ENCODE measurements around the gene SETD4. TPM values are rescaled to one million over a fixed set of nuclear protein-coding genes. Genes with fewer than 3 reads are reported as not detected.

Gene SETD4
- total RNA-seq, 2 experiments from 2014 or later = 11.0 to 17.6 TPM

DNA sequence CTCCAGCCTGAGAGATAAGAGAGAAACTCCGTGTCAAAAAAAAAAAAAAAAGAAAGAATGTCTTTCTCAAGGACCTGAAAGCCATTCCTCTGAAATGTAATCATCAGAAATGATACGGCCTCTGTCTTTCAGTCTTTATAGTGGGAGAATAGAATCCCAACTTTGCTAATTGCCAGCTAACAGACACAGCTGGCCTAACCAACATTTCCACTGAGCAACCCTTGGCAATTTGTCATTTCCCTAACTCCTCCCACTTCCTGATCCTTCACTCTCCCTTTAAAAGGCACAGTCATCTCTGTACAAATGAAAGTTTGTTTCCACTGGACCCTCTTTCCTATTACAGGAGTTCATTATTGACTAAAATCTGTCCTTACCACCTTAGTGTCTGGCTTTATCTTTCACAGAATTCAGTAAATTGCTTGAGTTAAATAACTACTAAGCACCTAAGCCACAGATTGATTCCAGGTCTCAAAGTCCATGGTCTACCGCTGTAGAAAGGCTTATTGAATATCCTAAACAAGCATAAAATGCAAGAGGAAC is 5.2 kb upstream of the SETD4 start:
- intact Hi-C loops (cut with DNase I, micrococcal nuclease) = loop anchor here in 1 of 2 experiments (1.0 to 10.0 kb wide), 3 partner anchors 39 to 1448 kb away; partner anchors contain the start of genes DYRK1A and RCAN1
- Mint-ChIP-seq H3K4me1 (peaks cover 22% of the 10 kb centered on the region), H3K9me3 (ENCODE audit: low read depth) (peaks cover 6% of the 10 kb centered on the region), H3K36me3 (ENCODE audit: low read depth) (peaks cover 14% of the 10 kb centered on the region), H3K4me3 (no peak overlapping the region), H3K27ac (no peak overlapping the region), H3K27me3 (no peaks in the 10 kb centered on the region)
- DNase-seq (peak; percentile 58), ATAC-seq (peak; percentile 35)
- ChIA-PET POLR2A (interaction anchor here (0.5 kb wide), 1 partner anchor 10 kb away, joined by 3 read pairs; no protein-coding TSS in a partner anchor), CTCF (interaction anchor here (0.6 kb wide), 1 partner anchor 922 kb away, joined by 4 read pairs; no protein-coding TSS in a partner anchor)

DNA sequence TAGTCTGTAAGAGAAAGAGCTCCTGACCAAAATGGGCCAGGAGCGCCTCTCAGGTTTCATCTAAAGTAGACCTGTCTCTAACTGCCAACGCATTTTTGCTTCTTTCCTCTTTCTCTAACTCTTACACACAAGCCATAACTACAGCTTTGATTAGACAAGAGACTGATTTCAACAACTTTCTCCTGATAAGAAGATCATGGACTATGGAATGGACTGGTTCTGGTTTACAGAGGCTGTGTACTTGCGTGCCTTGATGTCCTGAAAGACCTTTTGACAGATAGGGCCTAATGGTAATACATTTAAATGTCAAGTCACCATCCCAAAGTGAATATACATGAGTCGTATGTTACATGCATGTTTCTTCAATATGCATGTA is 3.7 kb upstream of the SETD4 start:
- Mint-ChIP-seq H3K9me3 (ENCODE audit: low read depth) (peaks cover 4% of the 10 kb centered on the region), H3K27ac (no peak overlapping the region), H3K36me3 (ENCODE audit: low read depth) (peaks cover 4% of the 10 kb centered on the region), H3K4me1 (peaks cover 13% of the 10 kb centered on the region), H3K4me3 (no peak overlapping the region), H3K27me3 (no peaks in the 10 kb centered on the region)
- intact Hi-C loops (cut with DNase I, micrococcal nuclease) = loop anchor here in 1 of 2 experiments (5.0 to 10.0 kb wide), 2 partner anchors 1008 to 1301 kb away; partner anchors contain the start of genes DYRK1A, PIGP and TTC3
- POLR2A ChIA-PET = no interaction called here
- CTCF ChIA-PET = interaction anchor here (2.1 kb wide), 1 partner anchor 9 kb away, joined by 6 read pairs; no protein-coding TSS in a partner anchor
- ATAC-seq (no peak), DNase-seq (no peak)

DNA sequence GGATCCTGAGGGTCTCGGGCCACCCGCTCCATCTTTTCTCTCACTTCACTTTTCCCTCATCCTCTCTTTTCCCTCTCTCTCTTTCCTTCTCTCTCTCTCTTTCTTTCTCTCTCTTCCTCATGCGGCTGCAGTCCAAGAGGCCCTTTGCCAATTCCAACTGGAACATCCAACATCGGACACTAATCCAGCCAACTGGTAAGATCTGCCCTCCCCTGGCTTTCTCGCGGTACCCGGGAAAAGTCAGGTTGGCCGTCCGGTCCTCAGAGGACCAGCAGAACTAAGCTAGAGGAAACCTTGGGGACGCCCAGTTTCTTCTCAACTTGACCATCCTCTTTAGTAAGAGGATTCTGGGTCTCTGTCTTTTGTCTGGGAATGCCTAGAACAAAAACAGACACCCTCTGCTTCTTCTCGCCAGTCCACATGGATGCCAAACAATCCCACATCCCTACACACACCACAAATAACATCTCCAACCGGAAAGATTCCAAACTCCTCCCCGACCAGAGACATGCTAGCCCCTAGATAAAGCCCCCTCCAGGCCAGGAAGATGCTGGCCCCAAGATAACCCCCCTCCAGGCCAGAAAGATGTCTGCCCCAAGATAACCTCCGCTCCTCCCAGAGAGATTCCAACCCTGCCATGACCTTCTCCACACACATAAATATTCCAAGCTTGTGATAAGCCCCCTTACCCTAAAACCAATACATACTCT is 3.2 kb upstream of the SETD4 start:
- POLR2A ChIA-PET = no interaction called here
- DNase-seq (no peak), ATAC-seq (no peak)
- H3K9me3 Mint-ChIP-seq (ENCODE audit: low read depth) = no peaks in the 10 kb centered on the region
- CTCF ChIA-PET = interaction anchor here (2.1 kb wide), 1 partner anchor 9 kb away, joined by 6 read pairs; no protein-coding TSS in a partner anchor
- intact Hi-C loops (cut with DNase I, micrococcal nuclease) = loop anchor here in 1 of 2 experiments (5.0 to 10.0 kb wide), 2 partner anchors 1009 to 1301 kb away; partner anchors contain the start of genes DYRK1A, PIGP and TTC3
- no peaks in the 10 kb centered on the region for H3K27me3 Mint-ChIP-seq
- H3K36me3 Mint-ChIP-seq (ENCODE audit: low read depth) = peaks cover 4% of the 10 kb centered on the region
- H3K27ac Mint-ChIP-seq = no peak overlapping the region
- H3K4me1 Mint-ChIP-seq = peaks cover 15% of the 10 kb centered on the region
- no peak overlapping the region for H3K4me3 Mint-ChIP-seq

DNA sequence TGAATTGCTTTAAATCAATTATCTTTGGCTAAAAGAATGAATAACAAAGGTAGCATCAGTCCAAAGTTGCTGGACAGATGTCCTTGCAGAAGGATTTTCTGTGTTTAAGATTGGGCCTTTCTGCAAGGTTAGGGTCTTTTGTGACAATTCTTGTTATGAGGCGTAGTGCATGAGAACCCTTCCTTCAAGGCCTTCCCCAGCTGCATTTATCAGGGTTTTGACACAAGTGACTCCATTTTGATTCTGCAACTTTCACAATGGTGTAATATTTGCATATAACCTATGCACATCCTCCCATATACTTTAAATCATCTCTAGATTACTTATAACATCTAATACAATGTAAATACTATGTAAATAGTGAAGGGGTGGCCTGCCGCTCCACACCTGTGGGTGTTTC is 1.1 kb upstream of the SETD4 start:
- H3K4me1 Mint-ChIP-seq = peaks cover 25% of the 10 kb centered on the region
- DNase-seq (no peak), ATAC-seq (no peak)
- ChIA-PET CTCF (no interaction called here), POLR2A (interaction anchor here (0.6 kb wide), 1 partner anchor 1689 kb away, joined by 3 read pairs; no protein-coding TSS in a partner anchor)
- no peak overlapping the region for H3K27ac Mint-ChIP-seq
- peaks cover 19% of the 10 kb centered on the region for H3K36me3 Mint-ChIP-seq (ENCODE audit: low read depth)
- intact Hi-C loops (cut with DNase I, micrococcal nuclease) = loop anchor here (2.0 to 10.0 kb wide), 5 partner anchors 73 to 1303 kb away; partner anchors contain the start of genes CBR3 (in 1 of the 2), CHAF1B (in 1 of the 2), DYRK1A (in 1 of the 2) and PIGP (in 1 of the 2)
- no peaks in the 10 kb centered on the region for H3K27me3 Mint-ChIP-seq
- no peaks in the 10 kb centered on the region for H3K9me3 Mint-ChIP-seq (ENCODE audit: low read depth)
- no peak overlapping the region for H3K4me3 Mint-ChIP-seq

DNA sequence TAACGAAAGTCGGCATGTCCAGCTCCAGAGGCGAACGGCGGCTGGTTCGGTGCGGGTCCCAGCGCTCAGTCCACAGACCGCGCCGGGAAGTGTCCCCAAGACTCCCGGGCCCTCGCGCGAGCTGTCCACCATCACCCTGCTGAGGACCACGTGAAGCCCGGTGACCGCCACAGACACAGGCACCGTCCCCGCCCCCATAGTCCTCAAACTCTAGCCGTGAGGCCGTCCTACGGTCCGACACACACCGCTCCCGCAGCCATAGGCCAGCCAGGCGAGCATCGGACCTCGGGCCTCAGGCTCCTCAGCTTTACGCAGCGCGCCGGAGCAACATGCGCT is 535 bp downstream of the SETD4 start:
- intact Hi-C loops (cut with DNase I, micrococcal nuclease) = loop anchor here (1.0 to 10.0 kb wide), 11 partner anchors 10 to 1305 kb away; partner anchors contain the start of genes DOP1B (in 2 of the 2), CBR3 (in 1 of the 2), CHAF1B (in 1 of the 2) and DYRK1A (in 1 of the 2)
- H3K4me1 Mint-ChIP-seq = peaks cover 14% of the 10 kb centered on the region
- H3K9me3 Mint-ChIP-seq (ENCODE audit: low read depth) = no peaks in the 10 kb centered on the region
- ChIA-PET CTCF (interaction anchor here (0.6 to 2.8 kb wide), 6 partner anchors 10 to 60 kb away, joined by 3 to 14 read pairs (median 4); partner anchors contain the start of gene CBR1), POLR2A (interaction anchor here (1.2 to 1.4 kb wide), 3 partner anchors 10 to 260 kb away, joined by 5 to 13 read pairs (median 6); partner anchors contain the start of genes CBR1 and MORC3)
- no peaks in the 10 kb centered on the region for H3K27me3 Mint-ChIP-seq
- peaks cover 30% of the 10 kb centered on the region for H3K36me3 Mint-ChIP-seq (ENCODE audit: low read depth)
- DNase-seq = no peak
- peak overlapping the region; percentile 92 for H3K27ac Mint-ChIP-seq
- peak overlapping the region; percentile 89 for H3K4me3 Mint-ChIP-seq
- peak; percentile 23 for ATAC-seq

DNA sequence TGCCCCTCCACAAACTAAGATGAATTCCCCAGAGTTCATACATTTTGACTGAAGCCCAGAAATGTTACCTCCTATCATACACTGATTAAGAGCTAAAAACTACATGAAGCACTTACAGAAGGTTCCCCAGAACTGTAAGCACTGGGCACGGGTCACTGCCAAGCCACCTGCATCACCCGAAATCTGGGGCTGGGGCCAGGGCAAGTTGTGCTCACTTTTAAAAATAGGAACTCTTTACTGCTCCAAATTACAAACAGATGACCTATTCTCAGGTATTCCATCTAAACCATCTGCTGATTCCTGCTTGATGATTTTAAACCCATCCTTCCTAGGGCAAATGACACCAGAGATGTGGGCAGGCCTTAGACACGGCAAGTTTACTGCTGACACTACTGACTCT is 4.8 kb downstream of the SETD4 start:
- intact Hi-C loops (cut with DNase I, micrococcal nuclease) = no loop called here
- Mint-ChIP-seq H3K36me3 (ENCODE audit: low read depth) (peaks cover 52% of the 10 kb centered on the region), H3K4me3 (no peak overlapping the region), H3K27ac (no peak overlapping the region), H3K9me3 (ENCODE audit: low read depth) (no peaks in the 10 kb centered on the region), H3K4me1 (peaks cover 27% of the 10 kb centered on the region), H3K27me3 (no peaks in the 10 kb centered on the region)
- DNase-seq (no peak), ATAC-seq (no peak)
- POLR2A ChIA-PET = no interaction called here
- CTCF ChIA-PET = no interaction called here

DNA sequence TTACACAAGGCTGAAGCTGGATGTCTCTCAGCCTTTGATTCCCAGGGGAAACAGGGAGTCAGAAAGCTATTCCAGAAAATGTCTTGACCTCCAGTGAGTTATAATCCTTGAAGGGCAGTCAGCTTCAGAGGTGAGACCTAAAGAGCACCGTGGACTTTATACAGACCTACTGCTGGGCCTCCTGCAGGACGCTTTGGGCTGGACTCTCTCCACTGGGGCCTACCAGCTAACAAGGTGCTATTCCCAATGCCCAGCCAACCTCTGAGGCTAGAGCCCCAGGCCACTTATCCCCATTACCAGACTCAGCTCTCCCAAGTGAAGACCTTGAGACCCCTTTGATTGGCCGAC is 6.6 kb downstream of the SETD4 start:
- ATAC-seq (peak; percentile 19), DNase-seq (no peak)
- H3K27me3 Mint-ChIP-seq = no peaks in the 10 kb centered on the region
- ChIA-PET CTCF (interaction anchor here (0.6 to 1.2 kb wide), 4 partner anchors 27 to 750 kb away, joined by 3 to 5 read pairs (median 4); no protein-coding TSS in a partner anchor), POLR2A (no interaction called here)
- no peaks in the 10 kb centered on the region for H3K9me3 Mint-ChIP-seq (ENCODE audit: low read depth)
- peaks cover 24% of the 10 kb centered on the region for H3K4me1 Mint-ChIP-seq
- peaks cover 64% of the 10 kb centered on the region for H3K36me3 Mint-ChIP-seq (ENCODE audit: low read depth)
- H3K27ac Mint-ChIP-seq = no peak overlapping the region
- no peak overlapping the region for H3K4me3 Mint-ChIP-seq
- intact Hi-C loops (cut with DNase I, micrococcal nuclease) = no loop called here

DNA sequence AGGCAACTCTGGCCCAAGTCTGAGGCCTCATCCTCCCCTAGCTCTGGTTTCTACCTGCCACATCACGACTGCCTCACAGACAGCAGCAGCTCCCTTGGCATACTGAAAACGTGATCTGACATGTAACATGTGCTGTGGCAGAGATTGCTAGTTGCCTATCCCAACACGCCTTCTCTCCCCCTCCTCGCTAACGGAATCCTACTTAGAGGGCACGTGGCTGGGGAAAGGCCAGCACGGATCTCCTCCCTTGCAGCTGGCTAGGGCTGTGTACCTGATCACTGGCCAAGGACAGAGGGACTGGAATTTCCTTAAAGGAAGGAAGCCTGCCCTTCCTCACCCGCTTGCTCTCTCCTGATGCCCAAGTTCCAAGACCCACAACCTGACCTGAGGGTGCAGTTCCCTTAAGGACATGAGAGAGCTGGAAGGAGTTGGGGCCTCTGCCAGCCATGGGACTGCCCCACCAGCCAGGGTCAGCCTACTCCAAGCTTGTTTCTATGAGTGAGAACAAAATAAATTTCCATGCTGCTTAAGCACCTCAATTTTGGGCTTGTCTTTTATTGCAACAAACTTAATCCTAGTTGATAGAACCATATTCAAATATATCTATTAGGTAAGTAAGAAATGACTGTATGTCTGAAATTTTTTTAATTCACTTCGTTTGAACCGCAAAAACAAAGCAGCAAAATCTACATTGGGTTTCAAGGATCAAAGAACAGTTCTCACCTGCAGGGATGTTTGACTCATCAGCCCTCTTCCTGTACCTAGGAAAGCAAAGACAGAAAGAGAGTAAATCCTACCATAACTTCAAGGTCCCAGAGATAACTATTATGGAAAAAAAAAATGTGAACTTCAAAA is 7.2 kb downstream of the SETD4 start:
- peak overlapping the region; percentile 58 for H3K27ac Mint-ChIP-seq

DNA sequence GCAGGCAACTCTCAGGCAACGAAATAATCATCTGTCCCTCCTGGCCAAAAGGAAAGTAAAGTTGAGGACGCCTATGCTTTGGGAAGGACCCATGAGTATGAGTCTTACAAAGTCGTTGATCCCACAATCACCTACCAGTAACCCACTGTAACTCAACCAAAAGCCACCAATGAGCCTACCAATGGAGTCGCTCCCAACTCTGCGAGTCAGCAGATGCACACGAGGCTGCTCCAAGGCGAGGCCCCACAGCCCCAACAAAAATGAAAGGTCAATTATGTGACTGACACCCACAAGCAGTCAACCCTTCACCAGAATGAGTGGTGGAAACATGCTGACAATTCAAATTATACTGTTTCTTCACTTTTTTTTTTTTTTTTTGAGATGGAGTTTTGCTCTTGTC is 12.0 kb downstream of the SETD4 start:
- H3K9me3 Mint-ChIP-seq (ENCODE audit: low read depth) = no peaks in the 10 kb centered on the region
- H3K4me3 Mint-ChIP-seq = no peak overlapping the region
- H3K4me1 Mint-ChIP-seq = peaks cover 10% of the 10 kb centered on the region
- H3K27me3 Mint-ChIP-seq = no peaks in the 10 kb centered on the region
- H3K36me3 Mint-ChIP-seq (ENCODE audit: low read depth) = peaks cover 56% of the 10 kb centered on the region
- intact Hi-C loops (cut with DNase I, micrococcal nuclease) = no loop called here
- ChIA-PET CTCF (no interaction called here), POLR2A (no interaction called here)
- DNase-seq (peak; percentile 29), ATAC-seq (peak; percentile 53)
- H3K27ac Mint-ChIP-seq = no peak overlapping the region

More for the DNA sequence above, 7.2 kb downstream of the SETD4 start:
- Mint-ChIP-seq H3K27me3 (no peaks in the 10 kb centered on the region), H3K36me3 (ENCODE audit: low read depth) (peaks cover 67% of the 10 kb centered on the region), H3K9me3 (ENCODE audit: low read depth) (no peaks in the 10 kb centered on the region), H3K4me3 (no peak overlapping the region), H3K4me1 (peaks cover 22% of the 10 kb centered on the region)
- CTCF ChIA-PET = interaction anchor here (0.5 to 1.2 kb wide), 6 partner anchors 12 to 1213 kb away, joined by 3 to 5 read pairs (median 4); no protein-coding TSS in a partner anchor
- POLR2A ChIA-PET = no interaction called here
- DNase-seq (no peak), ATAC-seq (peak; percentile 55)
- intact Hi-C loops (cut with DNase I, micrococcal nuclease) = no loop called here

DNA sequence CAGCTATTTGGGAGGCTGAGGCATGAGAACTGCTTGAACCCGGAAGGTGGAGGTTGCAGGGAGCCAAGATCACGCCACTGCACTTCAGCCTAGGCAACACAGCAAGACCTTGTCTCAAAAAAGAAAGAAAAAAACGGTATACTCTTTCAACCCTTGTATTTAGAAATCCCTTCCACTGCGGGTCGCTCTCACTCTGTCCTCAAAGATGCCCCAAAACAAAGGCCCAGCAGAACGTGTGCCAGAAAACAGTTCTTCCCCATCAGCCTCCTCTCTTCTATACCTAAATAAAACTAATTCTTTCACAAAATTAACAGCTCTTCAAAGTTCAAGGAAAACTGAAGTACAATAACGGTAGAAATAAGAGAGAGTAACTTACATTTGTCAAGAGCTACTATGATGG is 13.2 kb downstream of the SETD4 start:
- H3K4me3 Mint-ChIP-seq = no peak overlapping the region
- H3K9me3 Mint-ChIP-seq (ENCODE audit: low read depth) = no peaks in the 10 kb centered on the region
- no peak overlapping the region for H3K27ac Mint-ChIP-seq
- ATAC-seq = no peak
- no peak for DNase-seq
- intact Hi-C loops (cut with DNase I, micrococcal nuclease) = no loop called here
- ChIA-PET CTCF (interaction anchor here (0.7 to 1.3 kb wide), 2 partner anchors 13 to 66 kb away, joined by 3 read pairs; no protein-coding TSS in a partner anchor), POLR2A (no interaction called here)
- no peaks in the 10 kb centered on the region for H3K27me3 Mint-ChIP-seq
- H3K4me1 Mint-ChIP-seq = peaks cover 4% of the 10 kb centered on the region
- peaks cover 52% of the 10 kb centered on the region for H3K36me3 Mint-ChIP-seq (ENCODE audit: low read depth)

DNA sequence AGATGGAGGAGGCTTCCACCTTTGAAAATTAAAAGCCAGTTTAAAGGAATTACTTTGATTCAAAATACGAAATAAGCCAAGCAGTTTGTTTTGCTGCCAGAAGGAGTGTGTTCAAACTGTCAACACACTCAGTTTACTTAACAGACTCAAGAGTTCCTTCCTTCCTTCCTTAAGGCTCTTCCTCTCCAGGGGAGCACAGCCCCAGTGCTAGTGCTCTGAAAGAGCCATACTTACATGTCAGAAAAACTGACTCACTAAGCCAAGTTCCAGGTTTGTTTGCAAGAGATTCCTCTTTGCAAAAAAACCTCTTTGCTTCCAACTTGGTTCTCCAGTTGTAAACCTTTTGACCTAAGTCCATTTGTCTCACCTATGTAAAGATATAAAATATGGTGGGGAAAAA is 14.3 kb downstream of the SETD4 start:
- Mint-ChIP-seq H3K27me3 (no peaks in the 10 kb centered on the region), H3K36me3 (ENCODE audit: low read depth) (peaks cover 52% of the 10 kb centered on the region), H3K4me3 (no peak overlapping the region), H3K27ac (no peak overlapping the region), H3K9me3 (ENCODE audit: low read depth) (no peaks in the 10 kb centered on the region), H3K4me1 (peaks cover 4% of the 10 kb centered on the region)
- CTCF ChIA-PET = interaction anchor here (0.5 to 1.3 kb wide), 3 partner anchors 12 to 326 kb away, joined by 3 to 4 read pairs (median 4); partner anchors contain the start of gene SETD4
- ATAC-seq (no peak), DNase-seq (no peak)
- intact Hi-C loops (cut with DNase I, micrococcal nuclease) = no loop called here
- POLR2A ChIA-PET = no interaction called here

Measured in activated CD4-positive, alpha-beta T cell treated with anti-CD3 and anti-CD28 coated beads for 36 hours (primary cell).